K562 (cell line): ENCODE results near the gene CRKL. TPM values are rescaled to one million over a fixed set of nuclear protein-coding genes. Genes with fewer than 3 reads are reported as not detected.
A peak's percentile ranks its signal among the peaks of the same experiment; 100 is the strongest.

ENCODE experiments used
- BRCA1 ChIP-seq, 2 experiments: fragments of 450-650 bp in 1 of 2; sonication (generic) in 1 of 2; formaldehyde crosslinking in 1 of 2; IDR thresholded peaks; 2 replicates each; pipeline versions ENCODE4 v1.5.0 to v1.6.1; 2017 to 2020; ENCODE audit warnings: mild to moderate bottlenecking in 1 of 2, missing genetic modification reagents in 1 of 2
- ETS2 ChIP-seq: IDR thresholded peaks from 2 replicates; pipeline ENCODE4 v1.6.1; 2016; ENCODE audit warnings: borderline replicate concordance, missing genetic modification characterization, mild to moderate bottlenecking, moderate library complexity, missing compliant biosample characterization; ENCODE audit not compliant: poor library complexity, severe bottlenecking
- MED1 ChIP-seq: sonication (generic); formaldehyde crosslinking; IDR thresholded peaks from 2 replicates; pipeline ENCODE4 v1.8.1; 2023; ENCODE audit warnings: missing genetic modification reagents, borderline replicate concordance
- NCOR1 ChIP-seq: fragments of 450-650 bp; IDR thresholded peaks from 2 replicates; pipeline ENCODE4 v1.6.1; 2016; ENCODE audit warnings: mild to moderate bottlenecking, moderate library complexity
- PBX2 ChIP-seq, 2 experiments: IDR thresholded peaks in 1 of 2; conservative IDR thresholded peaks in 1 of 2; 2 replicates each; pipeline ENCODE4 v1.6.1; 2016; ENCODE audit warnings: low read depth in 2 of 2, mild to moderate bottlenecking in 1 of 2, missing compliant biosample characterization in 1 of 2, missing genetic modification characterization in 1 of 2, moderate library complexity in 1 of 2
- PCBP1 ChIP-seq: fragments of 200-400 bp; formaldehyde crosslinking; IDR thresholded peaks from 2 replicates; pipeline ENCODE4 v1.6.1; 2018; ENCODE audit warnings: mild to moderate bottlenecking, low read depth, low read length; ENCODE audit not compliant: poor library complexity, severe bottlenecking
- POLR2G ChIP-seq: fragments of 200-400 bp; formaldehyde crosslinking; IDR thresholded peaks from 2 replicates; pipeline ENCODE4 v1.6.1; 2017; ENCODE audit warnings: low read depth, mild to moderate bottlenecking, antibody characterized with exemption, low read length, moderate library complexity
- RBM14 ChIP-seq: fragments of 200-400 bp; formaldehyde crosslinking; IDR thresholded peaks from 2 replicates; pipeline ENCODE4 v1.6.1; 2018; ENCODE audit warnings: low read depth, mild to moderate bottlenecking, low read length, moderate library complexity, borderline replicate concordance; ENCODE audit not compliant: insufficient read depth
- SRSF7 ChIP-seq: fragments of 200-400 bp; formaldehyde crosslinking; optimal IDR thresholded peaks from 2 replicates; pipeline ENCODE3; 2017; ENCODE audit warnings: mild to moderate bottlenecking, low read depth, low read length
- YBX1 ChIP-seq: fragments of 450-650 bp; IDR thresholded peaks from 2 replicates; pipeline ENCODE4 v1.7.1; 2016; ENCODE audit warnings: mild to moderate bottlenecking
- ZC3H11A ChIP-seq: IDR thresholded peaks from 2 replicates; pipeline ENCODE4 v1.6.1; 2012; ENCODE audit warnings: low read depth, low read length, improper control_type of control experiment
- ZNF224 ChIP-seq: sonication (generic); formaldehyde crosslinking; IDR thresholded peaks from 2 replicates; pipeline ENCODE4 v1.8.0; 2022; ENCODE audit warnings: mild to moderate bottlenecking, missing genetic modification reagents
- ZNF507 ChIP-seq: conservative IDR thresholded peaks from 2 replicates; pipeline ENCODE4 v1.6.1; 2017; ENCODE audit warnings: missing genetic modification characterization, missing compliant biosample characterization
- ZNF639 ChIP-seq, 2 experiments: fragments of 200-800 bp in 1 of 2; sonication (Bioruptor generic) in 1 of 2; sonication (generic) in 1 of 2; formaldehyde crosslinking in 1 of 2; IDR thresholded peaks in 1 of 2; conservative IDR thresholded peaks in 1 of 2; 2 replicates each; pipeline versions ENCODE4 v1.5.0 to v1.6.1; 2016 to 2020; ENCODE audit warnings: missing compliant biosample characterization in 1 of 2, missing genetic modification characterization in 1 of 2, missing genetic modification reagents in 1 of 2
- polyA plus RNA-seq, 8 experiments: library from polyadenylated mRNA; depleted of rRNA in 4 of 8; stranded (reverse) in 5 of 8; unstranded in 3 of 8; fragments of >200 nt; fragmentation: Nextera tagmentation in 2 of 8; fragmentation: Illumina TruSeq in 1 of 8; extraction: Ambion mirVana in 2 of 8; extraction: Trizol in 1 of 8; gene quantifications; 2 replicates each; pipeline versions ENCODE4 v1.2.1 to v1.2.3, GENCODE V29; 2011 to 2014; ENCODE audit warnings: inconsistent platforms in 1 of 8, missing spikeins in 1 of 8
- total RNA-seq, 7 experiments: library from RNA; depleted of rRNA in 6 of 7; stranded (reverse); fragments of >200 nt in 6 of 7; fragmentation: Illumina TruSeq in 2 of 7; extraction: Trizol in 2 of 7; gene quantifications; 2 replicates each; pipeline versions ENCODE4 v1.2.1 to v1.2.3, GENCODE V29; 2011 to 2021; ENCODE audit warnings: low replicate concordance in 1 of 7
- TF ChIP-seq, protein P1 (sequence below): sonication (generic); formaldehyde crosslinking; IDR thresholded peaks from 2 replicates; pipeline ENCODE4 v1.8.1; 2023; ENCODE audit warnings: mild to moderate bottlenecking, missing genetic modification reagents
- TF ChIP-seq, protein P2 (sequence below): IDR thresholded peaks from 2 replicates; pipeline ENCODE4 v1.6.1; 2012; ENCODE audit warnings: low read depth, low read length, improper control_type of control experiment, borderline replicate concordance
- TF ChIP-seq, protein P3 (sequence below): sonication (generic); formaldehyde crosslinking; IDR thresholded peaks from 2 replicates; pipeline ENCODE4 v1.9.0; 2022; ENCODE audit warnings: mild to moderate bottlenecking, missing genetic modification reagents

CRKL gene
- total and polyA plus RNA-seq, 9 of the 15 experiments (the other 6 are each of a cell fraction or from before 2014, with no cell fraction given), result 100 to 263 (median 124) TPM

- TF ChIP-seq, protein P1, sequence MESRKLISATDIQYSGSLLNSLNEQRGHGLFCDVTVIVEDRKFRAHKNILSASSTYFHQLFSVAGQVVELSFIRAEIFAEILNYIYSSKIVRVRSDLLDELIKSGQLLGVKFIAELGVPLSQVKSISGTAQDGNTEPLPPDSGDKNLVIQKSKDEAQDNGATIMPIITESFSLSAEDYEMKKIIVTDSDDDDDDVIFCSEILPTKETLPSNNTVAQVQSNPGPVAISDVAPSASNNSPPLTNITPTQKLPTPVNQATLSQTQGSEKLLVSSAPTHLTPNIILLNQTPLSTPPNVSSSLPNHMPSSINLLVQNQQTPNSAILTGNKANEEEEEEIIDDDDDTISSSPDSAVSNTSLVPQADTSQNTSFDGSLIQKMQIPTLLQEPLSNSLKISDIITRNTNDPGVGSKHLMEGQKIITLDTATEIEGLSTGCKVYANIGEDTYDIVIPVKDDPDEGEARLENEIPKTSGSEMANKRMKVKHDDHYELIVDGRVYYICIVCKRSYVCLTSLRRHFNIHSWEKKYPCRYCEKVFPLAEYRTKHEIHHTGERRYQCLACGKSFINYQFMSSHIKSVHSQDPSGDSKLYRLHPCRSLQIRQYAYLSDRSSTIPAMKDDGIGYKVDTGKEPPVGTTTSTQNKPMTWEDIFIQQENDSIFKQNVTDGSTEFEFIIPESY, result peak; percentile 83
- peak; percentile 97 for TF ChIP-seq PCBP1
- no peak for TF ChIP-seq BRCA1 (IDR thresholded peaks at IDR 0.05)
- 0 out of 2 replicates have a peak, but pooled peaks have one; percentile 7 for TF ChIP-seq BRCA1 (CRISPR knock-in tag; IDR thresholded peaks at IDR 0.05)
- 0 out of 2 replicates have a peak, but pooled peaks have one; percentile 19 for TF ChIP-seq MED1 (CRISPR knock-in tag)
- peak; percentile 38 for TF ChIP-seq ETS2 (tag)
- TF ChIP-seq ZNF224 (CRISPR knock-in tag), result no peak
- TF ChIP-seq PBX2 (CRISPR knock-in tag; IDR thresholded peaks at IDR 0.05; ENCODE audit: low read depth), result no peak; the same call in 1 of the 2 replicates
- TF ChIP-seq PBX2 (tag; conservative IDR thresholded peaks at IDR 0.05; ENCODE audit: low read depth), result no peak
- no peak for TF ChIP-seq ZC3H11A
- peak; percentile 8; the same call in 1 of the 2 replicates for TF ChIP-seq ZNF507 (tag)
- peak; percentile 75; the same call in 1 of the 2 replicates for TF ChIP-seq RBM14
- TF ChIP-seq, protein P2, sequence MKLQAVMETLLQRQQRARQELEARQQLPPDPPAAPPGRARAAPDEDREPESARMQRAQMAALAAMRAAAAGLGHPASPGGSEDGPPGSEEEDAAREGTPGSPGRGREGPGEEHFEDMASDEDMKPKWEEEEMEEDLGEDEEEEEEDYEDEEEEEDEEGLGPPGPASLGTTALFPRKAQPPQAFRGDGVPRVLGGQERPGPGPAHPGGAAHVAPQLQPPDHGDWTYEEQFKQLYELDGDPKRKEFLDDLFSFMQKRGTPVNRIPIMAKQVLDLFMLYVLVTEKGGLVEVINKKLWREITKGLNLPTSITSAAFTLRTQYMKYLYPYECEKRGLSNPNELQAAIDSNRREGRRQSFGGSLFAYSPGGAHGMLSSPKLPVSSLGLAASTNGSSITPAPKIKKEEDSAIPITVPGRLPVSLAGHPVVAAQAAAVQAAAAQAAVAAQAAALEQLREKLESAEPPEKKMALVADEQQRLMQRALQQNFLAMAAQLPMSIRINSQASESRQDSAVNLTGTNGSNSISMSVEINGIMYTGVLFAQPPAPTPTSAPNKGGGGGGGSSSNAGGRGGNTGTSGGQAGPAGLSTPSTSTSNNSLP, result no peak
- TF ChIP-seq, protein P3, sequence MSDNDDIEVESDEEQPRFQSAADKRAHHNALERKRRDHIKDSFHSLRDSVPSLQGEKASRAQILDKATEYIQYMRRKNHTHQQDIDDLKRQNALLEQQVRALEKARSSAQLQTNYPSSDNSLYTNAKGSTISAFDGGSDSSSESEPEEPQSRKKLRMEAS (CRISPR knock-in tag), result peak; percentile 8; the same call in 1 of the 2 replicates
- no peak for TF ChIP-seq NCOR1
- no peak for TF ChIP-seq YBX1
- TF ChIP-seq ZNF639 (CRISPR knock-in tag; conservative IDR thresholded peaks at IDR 0.05 in 1 of 2, IDR thresholded peaks at IDR 0.05 in 1 of 2), result peak in 1 of 2 experiments; percentile 59; a peak in 1 of 4 replicates
- TF ChIP-seq POLR2G, result peak; percentile 78
- TF ChIP-seq SRSF7, result peak; percentile 91
These were observed 40.0 kb downstream of the CRKL start (continued) for GRCh38 chr22:20957102-20957682.
